Measurements from ENCODE around the gene VPS41.

The VPS41 gene

GRCh38 chr7:38795593-38795992 is 113.4 kb downstream of the VPS41 start (continued):
- no peak for TF ChIP-seq ZNF555 (tag by site-specific recombination; conservative IDR thresholded peaks at IDR 0.05)
- no peak for TF ChIP-seq SCRT2 (tag by site-specific recombination; IDR thresholded peaks at IDR 0.05)

- H3K27ac ChIP-seq (ENCODE audit: extremely low read depth, low read depth, low read length): no peak overlapping the region
- H3K36me3 ChIP-seq (ENCODE audit: control insufficient read depth in 2 of 2, insufficient read depth in 1 of 2, low read length in 2 of 2): no peaks in the 10 kb centered on the region; a peak in 1 of 3 replicates
- CTCF ChIA-PET: interaction anchor here (0.6 to 0.7 kb wide), 2 partner anchors 321 to 672 kb away, joined by 3 to 4 read pairs; no protein-coding TSS in a partner anchor
- no peaks in the 10 kb centered on the region for H3K4me1 ChIP-seq (ENCODE audit: control insufficient read depth, insufficient read depth, low read length)
- H3K9me3 ChIP-seq (ENCODE audit: control insufficient read depth, insufficient read depth, low read depth, low read length): no peaks in the 10 kb centered on the region
- POLR2A ChIA-PET: no interaction called here
- TF ChIP-seq SALL2 (tag by site-specific recombination; IDR thresholded peaks at IDR 0.05; ENCODE audit: borderline replicate concordance) (no peak), ZNF302 (tag by site-specific recombination; IDR thresholded peaks at IDR 0.05; ENCODE audit: low read depth) (no peak), ZBTB1 (tag by site-specific recombination; IDR thresholded peaks at IDR 0.05) (no peak), ZNF548 (tag by site-specific recombination; IDR thresholded peaks at IDR 0.05) (no peak), ZNF48 (tag by site-specific recombination; IDR thresholded peaks at IDR 0.05) (no peak), ZNF174 (tag by site-specific recombination; IDR thresholded peaks at IDR 0.05) (no peak), ZNF2 (tag by site-specific recombination; IDR thresholded peaks at IDR 0.05) (no peak), ZNF239 (tag by site-specific recombination; IDR thresholded peaks at IDR 0.05) (no peak), KLF9 (tag by site-specific recombination; IDR thresholded peaks at IDR 0.05; ENCODE audit: low read depth) (no peak), WT1 (tag by site-specific recombination; IDR thresholded peaks at IDR 0.05) (no peak), ZNF692 (tag by site-specific recombination; IDR thresholded peaks at IDR 0.05) (no peak), ZNF707 (tag by site-specific recombination; IDR thresholded peaks at IDR 0.05) (no peak), ZNF830 (tag by site-specific recombination; IDR thresholded peaks at IDR 0.05; ENCODE audit: low read depth) (no peak), YY2 (tag by site-specific recombination; IDR thresholded peaks at IDR 0.05) (no peak), ZNF777 (tag by site-specific recombination; IDR thresholded peaks at IDR 0.05; ENCODE audit: borderline replicate concordance) (no peak), ZSCAN30 (tag by site-specific recombination; IDR thresholded peaks at IDR 0.05) (no peak), ZNF664 (tag by site-specific recombination; IDR thresholded peaks at IDR 0.05) (no peak), ZNF610 (tag by site-specific recombination; IDR thresholded peaks at IDR 0.05; ENCODE audit: borderline replicate concordance) (no peak), ZBTB48 (tag by site-specific recombination; IDR thresholded peaks at IDR 0.05) (no peak), ZIC2 (tag by site-specific recombination; IDR thresholded peaks at IDR 0.05) (no peak)
- no peak overlapping the region for H3K4me3 ChIP-seq (ENCODE audit: low read depth, low read length)
Observed at GRCh38 chr7:38781991-38782390, 127.0 kb downstream of the VPS41 start.

- no peaks in the 10 kb centered on the region for H3K9me3 ChIP-seq (ENCODE audit: control insufficient read depth, insufficient read depth, low read depth, low read length)
- H3K36me3 ChIP-seq (ENCODE audit: control insufficient read depth in 2 of 2, insufficient read depth in 1 of 2, low read length in 2 of 2): peaks cover 0 to under 1% of the 10 kb centered on the region in 2 experiments; a peak in 2 of 3 replicates
- POLR2A ChIA-PET: no interaction called here
- H3K4me1 ChIP-seq (ENCODE audit: control insufficient read depth, insufficient read depth, low read length): no peaks in the 10 kb centered on the region; the same call in 1 of the 2 replicates
- TF ChIP-seq ZNF560 (tag by site-specific recombination; IDR thresholded peaks at IDR 0.05; ENCODE audit: borderline replicate concordance) (no peak), CTCF (tag by site-specific recombination; IDR thresholded peaks at IDR 0.05) (no peak), BCL11B (tag by site-specific recombination; IDR thresholded peaks at IDR 0.05; ENCODE audit: low read depth) (no peak), ZNF843 (tag by site-specific recombination; IDR thresholded peaks at IDR 0.05) (no peak), ZNF148 (tag by site-specific recombination; IDR thresholded peaks at IDR 0.05; ENCODE audit: borderline replicate concordance) (no peak)
- H3K27ac ChIP-seq (ENCODE audit: extremely low read depth, low read depth, low read length): no peak overlapping the region
- H3K4me3 ChIP-seq (ENCODE audit: low read depth, low read length): no peak overlapping the region
- CTCF ChIA-PET: no interaction called here
Observed at GRCh38 chr7:38777609-38778008, 131.4 kb downstream of the VPS41 start.

All from HEK293 (cell line).